DND-41 (cell line): ENCODE results near the gene MYCBP2.

Source experiments
- EZH2 ChIP-seq: IDR thresholded peaks from 3 replicates; pipeline ENCODE4 v1.6.1; 2012; ENCODE audit warnings: borderline replicate concordance, low read depth, mild to moderate bottlenecking, moderate library complexity, low read length, inconsistent platforms; ENCODE audit not compliant: severe bottlenecking
- TF ChIP-seq, protein P1 (sequence below): IDR thresholded peaks from 2 replicates; pipeline ENCODE4 v1.5.1; 2012; ENCODE audit warnings: borderline replicate concordance, low read length, moderate library complexity, mild to moderate bottlenecking; ENCODE audit not compliant: poor library complexity, severe bottlenecking; ENCODE audit errors: extremely low read depth

DNA sequence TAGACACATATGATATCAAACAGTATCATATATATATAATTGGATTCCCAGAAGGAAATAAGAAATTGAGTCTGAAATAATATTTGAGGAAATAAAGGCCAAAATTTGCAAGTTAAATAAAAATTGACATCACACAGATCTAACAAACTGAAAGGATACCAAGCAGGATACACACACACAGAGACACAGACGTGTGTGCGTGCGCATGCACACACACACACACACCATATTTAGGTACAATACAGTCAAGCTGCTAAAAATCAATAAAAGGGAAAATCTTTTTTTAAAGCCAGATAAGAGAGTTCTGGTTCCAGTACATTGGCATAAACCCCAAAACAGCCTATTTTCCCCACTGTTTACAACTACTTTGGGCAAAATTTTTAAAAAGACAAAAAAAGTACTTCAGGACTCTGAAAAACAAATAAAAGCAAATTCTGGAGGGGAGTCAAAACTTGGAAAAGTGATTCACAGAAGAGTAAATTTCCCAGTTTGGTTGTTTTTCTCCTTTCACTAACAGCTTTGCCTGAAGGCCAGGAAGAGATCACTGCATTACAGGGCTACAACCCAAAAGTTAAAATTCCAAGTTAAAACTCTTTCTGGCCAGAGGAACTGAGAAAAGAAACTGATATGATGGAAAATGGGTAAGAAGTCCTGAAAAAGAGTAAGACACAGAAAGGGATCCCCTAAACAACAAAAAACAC is 16.2 kb downstream of the MYCBP2 start:
- TF ChIP-seq, protein P1, sequence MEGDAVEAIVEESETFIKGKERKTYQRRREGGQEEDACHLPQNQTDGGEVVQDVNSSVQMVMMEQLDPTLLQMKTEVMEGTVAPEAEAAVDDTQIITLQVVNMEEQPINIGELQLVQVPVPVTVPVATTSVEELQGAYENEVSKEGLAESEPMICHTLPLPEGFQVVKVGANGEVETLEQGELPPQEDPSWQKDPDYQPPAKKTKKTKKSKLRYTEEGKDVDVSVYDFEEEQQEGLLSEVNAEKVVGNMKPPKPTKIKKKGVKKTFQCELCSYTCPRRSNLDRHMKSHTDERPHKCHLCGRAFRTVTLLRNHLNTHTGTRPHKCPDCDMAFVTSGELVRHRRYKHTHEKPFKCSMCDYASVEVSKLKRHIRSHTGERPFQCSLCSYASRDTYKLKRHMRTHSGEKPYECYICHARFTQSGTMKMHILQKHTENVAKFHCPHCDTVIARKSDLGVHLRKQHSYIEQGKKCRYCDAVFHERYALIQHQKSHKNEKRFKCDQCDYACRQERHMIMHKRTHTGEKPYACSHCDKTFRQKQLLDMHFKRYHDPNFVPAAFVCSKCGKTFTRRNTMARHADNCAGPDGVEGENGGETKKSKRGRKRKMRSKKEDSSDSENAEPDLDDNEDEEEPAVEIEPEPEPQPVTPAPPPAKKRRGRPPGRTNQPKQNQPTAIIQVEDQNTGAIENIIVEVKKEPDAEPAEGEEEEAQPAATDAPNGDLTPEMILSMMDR: no peak
- no peak for TF ChIP-seq EZH2
